PC-3 (cell line): Measurements from ENCODE around the gene NALCN.

Source experiments
- CTCF ChIP-seq: fragments of 300-600 bp; sonication (generic); conservative IDR thresholded peaks from 2 replicates; pipeline ENCODE4 v1.5.1; 2017; ENCODE audit warnings: antibody characterized with exemption, low read depth, mild to moderate bottlenecking, low read length
- EZH2 ChIP-seq: fragments of 300-600 bp; sonication (generic); IDR thresholded peaks from one replicate; pipeline ENCODE4 v1.6.1; 2017; ENCODE audit warnings: antibody characterized with exemption, mild to moderate bottlenecking, low read length; ENCODE audit not compliant: unreplicated experiment

- no peak for TF ChIP-seq CTCF
- no peak for TF ChIP-seq EZH2
These were observed 367.0 kb downstream of the NALCN start for GRCh38 chr13:101049166-101049850.
